Right atrium auricular region (tissue), 2 donors: ENCODE measurements around the gene FOXI3. TPM values are rescaled to one million over a fixed set of nuclear protein-coding genes. Genes with fewer than 3 reads are reported as not detected.

Source experiments
- DNase-seq: peaks from one replicate; pipeline ENCODE4 v3.0.0-alpha.2; 2019; ENCODE audit warnings: low spot score
- H3K27ac ChIP-seq, 2 donors: fragments of 200-600 bp; sonication (generic); 1 replicate in 1 of 2; 2 replicates in 1 of 2; pipeline ENCODE4 v1.5.1; 2016 to 2019
- H3K27me3 ChIP-seq, 2 donors: fragments of 200-600 bp; sonication (generic); one replicate each; pipeline versions ENCODE4 v1.5.1 to v1.6.0; 2017 to 2019
- H3K36me3 ChIP-seq: fragments of 200-600 bp; sonication (generic); one replicate; pipeline ENCODE4 v1.5.1; 2016
- H3K4me1 ChIP-seq, 2 donors: fragments of 200-600 bp; sonication (generic); one replicate each; pipeline versions ENCODE4 v1.5.1 to v1.6.0; 2017 to 2019
- H3K4me3 ChIP-seq, 2 donors: fragments of 200-600 bp; sonication (generic); 1 replicate in 1 of 2; 2 replicates in 1 of 2; pipeline ENCODE4 v1.5.1; 2017 to 2019; ENCODE audit warnings: mild to moderate bottlenecking in 1 of 2, moderate library complexity in 1 of 2
- H3K9me3 ChIP-seq, 2 donors: fragments of 200-600 bp; sonication (generic); one replicate each; pipeline ENCODE4 v1.5.1; 2019
- total RNA-seq, 2 donors: library from RNA; depleted of rRNA; stranded (reverse); fragments of >200 nt; gene quantifications; one replicate each; pipeline ENCODE4 v1.1.0, GENCODE V29; 2016
- TF ChIP-seq, protein P1 (sequence below), 2 donors: fragments of 200-600 bp; sonication (generic); IDR thresholded peaks; one replicate each; pipeline ENCODE4 v1.5.1; 2019; ENCODE audit warnings: antibody characterized with exemption in 2 of 2

FOXI3 gene
- total RNA-seq, 2 donors from 2014 or later = not detected

DNA sequence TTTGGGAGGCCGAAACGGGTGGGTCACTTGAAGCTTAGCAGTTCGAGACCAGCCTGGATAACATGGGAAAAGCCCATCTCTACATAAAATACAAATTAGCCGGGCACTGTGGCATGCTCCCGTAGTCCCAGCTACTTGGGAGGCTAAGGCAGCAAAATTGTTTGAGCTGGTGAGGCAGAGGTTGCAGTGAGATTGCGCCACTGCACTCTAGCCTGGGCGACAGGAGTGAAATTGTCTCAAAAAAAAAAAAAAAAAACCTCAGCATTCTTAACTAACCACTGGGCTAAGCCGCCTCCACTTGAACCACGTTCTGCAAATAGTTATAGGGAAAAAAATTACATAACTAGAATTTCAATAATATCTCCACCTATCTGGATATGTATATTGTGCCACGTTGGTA, 2.3 kb downstream of the FOXI3 start:
- H3K36me3 ChIP-seq = no peaks in the 10 kb centered on the region
- H3K27ac ChIP-seq = no peak overlapping the region
- peaks cover 11 to 34% of the 10 kb centered on the region in 2 donors for H3K27me3 ChIP-seq
- no peaks in the 10 kb centered on the region for H3K9me3 ChIP-seq
- DNase-seq = no peak
- TF ChIP-seq, protein P1, sequence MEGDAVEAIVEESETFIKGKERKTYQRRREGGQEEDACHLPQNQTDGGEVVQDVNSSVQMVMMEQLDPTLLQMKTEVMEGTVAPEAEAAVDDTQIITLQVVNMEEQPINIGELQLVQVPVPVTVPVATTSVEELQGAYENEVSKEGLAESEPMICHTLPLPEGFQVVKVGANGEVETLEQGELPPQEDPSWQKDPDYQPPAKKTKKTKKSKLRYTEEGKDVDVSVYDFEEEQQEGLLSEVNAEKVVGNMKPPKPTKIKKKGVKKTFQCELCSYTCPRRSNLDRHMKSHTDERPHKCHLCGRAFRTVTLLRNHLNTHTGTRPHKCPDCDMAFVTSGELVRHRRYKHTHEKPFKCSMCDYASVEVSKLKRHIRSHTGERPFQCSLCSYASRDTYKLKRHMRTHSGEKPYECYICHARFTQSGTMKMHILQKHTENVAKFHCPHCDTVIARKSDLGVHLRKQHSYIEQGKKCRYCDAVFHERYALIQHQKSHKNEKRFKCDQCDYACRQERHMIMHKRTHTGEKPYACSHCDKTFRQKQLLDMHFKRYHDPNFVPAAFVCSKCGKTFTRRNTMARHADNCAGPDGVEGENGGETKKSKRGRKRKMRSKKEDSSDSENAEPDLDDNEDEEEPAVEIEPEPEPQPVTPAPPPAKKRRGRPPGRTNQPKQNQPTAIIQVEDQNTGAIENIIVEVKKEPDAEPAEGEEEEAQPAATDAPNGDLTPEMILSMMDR (IDR thresholded peaks at IDR 0.05) = no peak
- H3K4me1 ChIP-seq = peaks cover 0 to 9% of the 10 kb centered on the region in 2 donors
- H3K4me3 ChIP-seq = no peak overlapping the region

DNA sequence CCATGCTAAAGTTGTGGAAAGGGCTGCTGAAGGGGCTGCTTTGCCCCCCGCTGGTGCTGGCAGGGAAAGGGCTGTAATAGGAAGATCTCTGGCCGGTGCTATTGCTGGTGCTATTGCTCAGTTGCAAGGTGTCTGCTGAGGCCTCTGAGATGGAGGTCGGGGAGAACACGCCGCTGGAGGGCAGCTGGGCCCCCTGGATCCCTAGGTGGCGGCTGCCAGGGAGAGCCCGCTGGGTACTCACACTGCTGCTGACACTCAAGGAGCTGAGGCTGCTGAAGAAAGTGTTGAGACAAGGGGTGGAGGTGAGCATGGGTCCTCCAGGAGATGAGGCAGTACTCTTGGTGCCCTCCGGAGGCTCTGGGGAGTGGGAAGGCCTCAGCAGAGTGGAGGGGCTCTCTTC, 4.2 kb downstream of the FOXI3 start:
- Histone ChIP-seq H3K9me3 (no peaks in the 10 kb centered on the region), H3K36me3 (no peaks in the 10 kb centered on the region), H3K4me1 (peaks cover 0 to 9% of the 10 kb centered on the region in 2 donors), H3K4me3 (no peak overlapping the region), H3K27me3 (peaks cover 7 to 16% of the 10 kb centered on the region in 2 donors), H3K27ac (no peak overlapping the region)
- no peak for DNase-seq
- TF ChIP-seq, protein P1 (IDR thresholded peaks at IDR 0.05) = no peak

DNA sequence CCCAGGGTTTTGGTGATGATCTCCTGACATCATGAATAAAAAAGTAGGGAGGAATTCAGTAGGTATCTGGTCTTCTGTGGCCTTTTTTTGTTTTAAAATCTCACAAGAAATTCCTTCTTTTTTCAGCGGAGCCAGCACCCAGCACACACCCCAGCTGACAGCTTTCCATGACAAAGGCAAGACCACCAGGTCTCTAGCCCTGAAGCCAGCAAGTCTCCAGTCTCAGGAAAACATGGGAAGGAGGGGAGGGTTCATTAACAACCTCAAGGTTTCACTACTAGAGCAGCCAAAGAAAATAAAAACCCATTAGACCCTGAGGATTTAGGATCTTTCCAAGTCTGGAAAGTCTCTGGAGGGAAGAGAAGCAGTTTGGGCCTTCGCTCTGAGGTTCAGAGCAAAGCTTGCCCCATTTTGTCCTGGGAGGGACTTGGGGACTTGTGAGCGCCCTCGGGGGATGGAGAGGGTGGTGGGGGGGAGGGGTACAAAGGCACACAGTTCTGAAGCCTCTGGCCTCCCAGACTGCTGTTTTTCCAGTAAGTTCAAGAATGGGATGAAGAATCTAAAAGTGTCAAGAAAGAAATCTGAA, 9.0 kb downstream of the FOXI3 start:
- no peaks in the 10 kb centered on the region for H3K36me3 ChIP-seq
- no peaks in the 10 kb centered on the region for H3K4me1 ChIP-seq
- TF ChIP-seq, protein P1 (IDR thresholded peaks at IDR 0.05) = no peak
- no peaks in the 10 kb centered on the region for H3K27me3 ChIP-seq
- DNase-seq = no peak
- no peak overlapping the region for H3K27ac ChIP-seq
- no peak overlapping the region for H3K4me3 ChIP-seq
- no peaks in the 10 kb centered on the region for H3K9me3 ChIP-seq

DNA sequence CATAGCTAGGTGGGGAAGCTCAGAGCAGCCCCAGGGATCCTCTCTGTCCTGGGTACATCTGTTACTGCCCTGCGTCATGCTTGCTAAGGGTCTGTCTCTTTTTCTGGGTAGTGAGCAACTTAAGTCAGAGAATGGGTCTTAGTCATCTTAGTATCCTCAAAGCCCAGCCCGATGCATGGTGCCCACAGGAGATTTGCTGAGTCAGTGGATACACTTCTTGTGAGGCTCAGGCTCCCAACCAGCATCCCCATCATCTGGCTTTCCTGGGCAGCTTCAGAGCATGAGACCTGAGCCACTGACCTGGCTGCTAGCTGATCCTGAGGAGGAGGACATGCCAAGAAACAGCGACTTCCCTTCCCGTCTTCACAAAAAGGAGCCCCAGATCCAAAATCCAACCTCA, 10.0 kb downstream of the FOXI3 start:
- Histone ChIP-seq H3K36me3 (no peaks in the 10 kb centered on the region), H3K27ac (no peak overlapping the region), H3K4me3 (no peak overlapping the region), H3K9me3 (no peaks in the 10 kb centered on the region), H3K4me1 (no peaks in the 10 kb centered on the region), H3K27me3 (no peaks in the 10 kb centered on the region)
- TF ChIP-seq, protein P1 (IDR thresholded peaks at IDR 0.05) = no peak
- no peak for DNase-seq

DNA sequence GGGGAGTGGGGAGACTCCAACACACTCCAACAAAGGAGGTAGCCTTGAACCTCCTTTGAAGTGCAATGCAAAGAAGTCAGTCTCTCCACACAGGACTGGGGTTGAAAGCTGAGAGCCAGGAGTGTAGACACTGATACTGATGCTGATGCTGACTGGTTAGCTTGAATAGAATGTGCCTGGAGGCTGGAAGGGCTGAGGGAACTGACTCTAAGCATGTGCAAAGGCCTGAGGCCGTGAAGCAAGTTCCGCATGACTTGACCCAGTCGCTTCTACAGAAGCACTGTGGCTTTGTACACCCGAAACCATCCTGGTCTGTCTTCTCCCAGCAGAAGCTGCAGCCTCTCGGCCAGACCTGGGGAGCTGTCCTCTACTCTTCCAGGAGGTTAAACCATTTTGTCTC, 10.4 kb downstream of the FOXI3 start:
- TF ChIP-seq, protein P1 (IDR thresholded peaks at IDR 0.05) = no peak
- H3K27me3 ChIP-seq = no peaks in the 10 kb centered on the region
- H3K36me3 ChIP-seq = no peaks in the 10 kb centered on the region
- H3K4me1 ChIP-seq = no peaks in the 10 kb centered on the region
- no peak for DNase-seq
- H3K27ac ChIP-seq = no peak overlapping the region
- H3K9me3 ChIP-seq = no peaks in the 10 kb centered on the region
- no peak overlapping the region for H3K4me3 ChIP-seq

DNA sequence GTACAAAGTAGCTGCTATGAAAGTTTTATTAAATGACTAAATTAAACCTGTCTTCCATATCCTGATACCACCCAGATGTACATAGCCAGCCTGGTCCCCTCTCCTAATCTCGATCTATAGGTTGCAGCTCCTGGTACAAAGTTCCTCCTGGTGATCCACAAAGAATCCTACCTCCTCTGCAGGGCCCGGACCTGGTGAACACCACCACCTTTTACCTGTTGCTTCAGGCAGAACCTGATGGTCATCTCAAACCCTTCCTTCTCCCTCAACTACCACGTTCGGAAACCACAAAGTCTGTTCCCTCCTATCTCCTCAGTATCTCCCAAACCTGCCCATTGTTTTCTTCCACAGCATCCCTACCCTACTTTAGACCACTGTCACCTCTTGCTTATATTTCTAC, 15.5 kb downstream of the FOXI3 start:
- H3K36me3 ChIP-seq = no peaks in the 10 kb centered on the region
- TF ChIP-seq, protein P1 (IDR thresholded peaks at IDR 0.05) = no peak
- H3K9me3 ChIP-seq = no peaks in the 10 kb centered on the region

More for the DNA sequence above, 15.5 kb downstream of the FOXI3 start:
- no peak overlapping the region for H3K27ac ChIP-seq
- H3K4me3 ChIP-seq = no peak overlapping the region
- H3K4me1 ChIP-seq = no peaks in the 10 kb centered on the region
- no peak for DNase-seq
- H3K27me3 ChIP-seq = no peaks in the 10 kb centered on the region
